ENCODE data around the gene EIF2D. TPM values are rescaled to one million over a fixed set of nuclear protein-coding genes. Genes with fewer than 3 reads are reported as not detected.
A peak's percentile ranks its signal among the peaks of the same experiment; 100 is the strongest.

The EIF2D gene
- total and polyA plus RNA-seq, 7 experiments from 2014 or later: 33.5 to 73.0 (median 53.4) TPM

DNA sequence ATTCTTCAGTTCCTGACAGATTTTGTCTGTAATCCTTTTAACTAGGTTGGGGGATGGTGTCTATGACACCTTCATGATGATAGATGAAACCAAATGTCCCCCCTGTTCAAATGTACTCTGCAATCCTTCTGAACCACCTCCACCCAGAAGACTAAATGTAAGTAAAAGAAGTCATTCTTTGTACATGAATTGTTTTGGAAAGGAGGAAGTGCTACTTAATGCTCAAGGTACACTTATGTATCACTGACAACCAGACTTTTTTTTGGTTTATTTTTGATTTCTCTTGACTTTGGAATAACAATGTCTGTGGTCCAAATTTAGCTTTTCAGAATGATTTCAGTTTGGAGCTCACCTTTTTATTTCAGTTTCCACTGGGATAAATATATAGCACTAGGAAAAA, 25.3 kb upstream of the EIF2D start:
- no peak for DNase-seq
- Histone ChIP-seq H3K27ac (ENCODE audit: low read depth, low read length) (no peak overlapping the region), H3K9me3 (ENCODE audit: control insufficient read depth in 2 of 3, low read length in 3 of 3) (no peaks in the 10 kb centered on the region), H3K4me3 (ENCODE audit: low read length) (no peak overlapping the region), H3K4me1 (ENCODE audit: control insufficient read depth in 2 of 2, insufficient read depth in 2 of 2, low read length in 2 of 2) (peaks cover 8 to 16% of the 10 kb centered on the region in 2 donors), H3K36me3 (ENCODE audit: control insufficient read depth in 2 of 3, insufficient read depth in 3 of 3, low read length in 3 of 3) (no peaks in the 10 kb centered on the region), H3K27me3 (ENCODE audit: control insufficient read depth in 2 of 2, insufficient read depth in 2 of 2, low read length in 2 of 2) (no peaks in the 10 kb centered on the region)
- ATAC-seq: no peak
- ChIA-PET POLR2A (interaction anchor here (0.6 kb wide), 1 partner anchor 196 kb away, joined by 3 read pairs; no protein-coding TSS in a partner anchor), CTCF (interaction anchor here (1.2 to 1.7 kb wide), 2 partner anchors 12 to 27 kb away, joined by 5 to 6 read pairs; no protein-coding TSS in a partner anchor)
- Mint-ChIP-seq H3K4me1 (peaks cover 14 to 29% (median 18%) of the 10 kb centered on the region in 7 donors), H3K36me3 (peaks cover 0 to 5% (median 0%) of the 10 kb centered on the region in 5 donors), H3K9me3 (no peaks in the 10 kb centered on the region), H3K4me3 (no peak overlapping the region), H3K27ac (peak overlapping the region in 1 of 9 donors; percentile 60), H3K27me3 (peaks cover 2 to 7% (median 6%) of the 10 kb centered on the region in 5 donors)
- intact Hi-C loops (cut with micrococcal nuclease): loop anchor here (5.0 to 10.0 kb wide), 2 partner anchors 285 to 1117 kb away; partner anchors contain the start of genes CD46 (in 1 of the 2) and FCMR (in 1 of the 2)

DNA sequence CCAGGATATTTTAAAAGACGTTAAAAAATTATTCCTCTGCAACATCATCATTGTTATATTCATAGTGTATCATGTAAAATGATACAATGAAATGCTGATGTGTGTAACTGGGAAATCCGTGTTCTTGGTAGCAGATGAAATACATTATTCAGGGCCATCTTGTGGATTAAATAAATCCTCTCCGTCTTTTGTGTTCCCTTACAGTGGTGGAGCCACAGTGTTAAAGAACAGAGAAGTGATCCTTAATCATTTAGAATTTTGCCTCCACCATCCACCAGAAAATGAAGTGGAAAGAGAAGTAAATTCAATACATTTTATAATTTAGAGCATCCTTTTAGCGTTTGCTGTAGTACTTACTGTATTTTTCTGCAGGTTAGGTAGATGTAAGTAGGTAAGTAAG, 24.4 kb upstream of the EIF2D start:
- DNase-seq: no peak
- H3K27me3 ChIP-seq (ENCODE audit: control insufficient read depth in 2 of 2, insufficient read depth in 2 of 2, low read length in 2 of 2): no peaks in the 10 kb centered on the region
- ChIA-PET CTCF (interaction anchor here (1.7 kb wide), 1 partner anchor 27 kb away, joined by 6 read pairs; no protein-coding TSS in a partner anchor), POLR2A (no interaction called here)
- H3K27ac ChIP-seq (ENCODE audit: low read depth, low read length): no peak overlapping the region
- Mint-ChIP-seq H3K36me3 (peaks cover 0 to 3% (median 0%) of the 10 kb centered on the region in 5 donors), H3K27ac (no peak overlapping the region), H3K27me3 (peaks cover 7 to 10% (median 8%) of the 10 kb centered on the region in 5 donors), H3K9me3 (no peaks in the 10 kb centered on the region), H3K4me3 (peak overlapping the region in 1 of 10 donors; percentile 21), H3K4me1 (peaks cover 14 to 29% (median 18%) of the 10 kb centered on the region in 7 donors)
- H3K9me3 ChIP-seq (ENCODE audit: control insufficient read depth in 2 of 3, low read length in 3 of 3): no peaks in the 10 kb centered on the region
- peaks cover 8 to 16% of the 10 kb centered on the region in 2 donors for H3K4me1 ChIP-seq (ENCODE audit: control insufficient read depth in 2 of 2, insufficient read depth in 2 of 2, low read length in 2 of 2)
- H3K4me3 ChIP-seq (ENCODE audit: low read length): no peak overlapping the region
- ATAC-seq: no peak
- intact Hi-C loops (cut with micrococcal nuclease): loop anchor here (5.0 to 10.0 kb wide), 2 partner anchors 286 to 1118 kb away; partner anchors contain the start of genes CD46 (in 1 of the 2) and FCMR (in 1 of the 2)
- H3K36me3 ChIP-seq (ENCODE audit: control insufficient read depth in 2 of 3, insufficient read depth in 3 of 3, low read length in 3 of 3): no peaks in the 10 kb centered on the region

DNA sequence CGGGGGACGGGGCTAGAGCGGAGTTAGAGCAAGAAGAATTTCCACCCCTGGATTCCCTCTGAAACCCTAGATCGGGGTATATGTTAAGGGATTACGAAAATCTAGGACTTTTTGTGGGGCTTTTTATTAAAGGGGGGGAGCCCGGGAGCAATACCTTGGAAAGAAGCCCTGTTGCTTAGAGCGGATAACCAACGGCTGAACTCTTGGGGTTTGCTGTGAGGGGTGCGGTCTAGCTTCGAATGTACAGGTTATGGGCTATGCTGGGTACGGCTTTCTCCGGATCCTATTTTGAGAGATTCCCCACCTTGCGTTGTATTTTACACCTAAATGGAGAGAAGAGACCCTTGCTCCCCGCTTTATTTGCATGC, 23.7 kb upstream of the EIF2D start:
- DNase-seq (peak in 2 of 9 donors; percentile 0 to 23), ATAC-seq (no peak)
- peak overlapping the region; percentile 31 for H3K27ac ChIP-seq (ENCODE audit: low read depth, low read length)

DNA sequence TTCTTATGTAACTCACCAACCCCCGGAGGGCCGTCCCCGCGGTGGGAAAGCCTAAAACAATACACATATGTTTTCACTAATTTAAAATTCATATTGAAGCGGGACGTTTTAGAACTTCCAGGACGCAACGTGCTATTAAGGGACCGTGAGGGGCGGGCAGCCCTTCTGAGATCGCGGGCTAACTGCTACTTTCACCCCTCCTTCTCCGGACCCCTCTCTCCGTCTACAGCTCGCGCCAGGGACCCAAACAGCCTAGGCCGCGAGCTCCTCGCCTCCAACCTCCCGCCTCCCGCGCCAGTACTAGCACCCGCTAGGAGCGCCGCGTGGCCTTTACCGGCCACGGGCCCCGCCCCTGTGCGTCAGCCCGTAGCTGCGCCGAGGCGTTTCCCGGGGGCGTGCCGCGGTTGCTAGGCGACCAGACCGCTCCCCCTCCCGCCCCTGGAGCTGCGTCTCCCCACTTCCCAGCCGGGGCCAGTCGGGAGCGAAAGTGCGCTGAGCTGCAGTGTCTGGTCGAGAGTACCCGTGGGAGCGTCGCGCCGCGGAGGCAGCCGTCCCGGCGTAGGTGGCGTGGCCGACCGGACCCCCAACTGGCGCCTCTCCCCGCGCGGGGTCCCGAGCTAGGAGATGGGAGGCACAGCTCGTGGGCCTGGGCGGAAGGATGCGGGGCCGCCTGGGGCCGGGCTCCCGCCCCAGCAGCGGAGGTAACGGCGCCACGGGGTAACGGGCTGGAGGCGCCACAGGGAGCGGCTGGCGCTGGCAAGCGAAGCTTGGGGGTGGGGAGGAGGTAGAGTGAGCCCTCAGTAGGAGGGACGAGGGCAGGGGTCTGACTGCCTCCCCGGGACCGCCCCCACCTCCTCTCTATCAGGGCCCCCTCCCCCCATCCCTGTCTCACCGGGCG, 23.1 kb upstream of the EIF2D start, which contains the start of gene DYRK3:
TSS of gene DYRK3 (plus strand) at position 457 of the 898 bp plus-strand sequence. CDS start at position 625, 168 bp downstream.
- peaks cover 14 to 29% (median 18%) of the 10 kb centered on the region in 7 donors for H3K4me1 Mint-ChIP-seq
- H3K9me3 Mint-ChIP-seq: no peaks in the 10 kb centered on the region
- H3K27me3 Mint-ChIP-seq: peaks cover 7 to 13% (median 9%) of the 10 kb centered on the region in 5 donors
- peak within 1 kb of the TSS; percentile 67 for H3K4me3 ChIP-seq (ENCODE audit: low read length)
- no peaks in the 10 kb centered on the region for H3K36me3 ChIP-seq (ENCODE audit: control insufficient read depth in 2 of 3, insufficient read depth in 3 of 3, low read length in 3 of 3)
- DNase-seq: peak; percentile 71 to 98 (median 80)
- POLR2A ChIA-PET: interaction anchor here (1.7 kb wide), 1 partner anchor 286 kb away, joined by 4 read pairs; the partner anchor contains the start of gene FCMR
- peak; percentile 97 for ATAC-seq
- CTCF ChIA-PET: interaction anchor here (0.7 to 4.2 kb wide), 10 partner anchors 20 to 347 kb away, joined by 3 to 53 read pairs (median 3); partner anchors contain the start of gene MAPKAPK2
- intact Hi-C loops (cut with micrococcal nuclease): loop anchor here (1.0 to 10.0 kb wide), 8 partner anchors 23 to 1119 kb away; partner anchors contain the start of genes EIF2D (in 2 of the 2), CD46 (in 1 of the 2), CD55 (in 1 of the 2) and FCMR (in 1 of the 2)
- no peaks in the 10 kb centered on the region for H3K9me3 ChIP-seq (ENCODE audit: control insufficient read depth in 2 of 3, low read length in 3 of 3)
- H3K4me3 Mint-ChIP-seq: peak within 1 kb of the TSS; percentile 85 to 96 (median 90)
- H3K36me3 Mint-ChIP-seq: peaks cover 0 to 3% (median 0%) of the 10 kb centered on the region in 5 donors
- peak within 1 kb of the TSS; percentile 57 for H3K27ac ChIP-seq (ENCODE audit: low read depth, low read length)
- H3K27ac Mint-ChIP-seq: peak within 1 kb of the TSS; percentile 64 to 93 (median 85)
- H3K27me3 ChIP-seq (ENCODE audit: control insufficient read depth in 2 of 2, insufficient read depth in 2 of 2, low read length in 2 of 2): no peaks in the 10 kb centered on the region
- peaks cover 8 to 16% of the 10 kb centered on the region in 2 donors for H3K4me1 ChIP-seq (ENCODE audit: control insufficient read depth in 2 of 2, insufficient read depth in 2 of 2, low read length in 2 of 2)

More for the DNA sequence above, 23.7 kb upstream of the EIF2D start:
- H3K4me3 ChIP-seq (ENCODE audit: low read length): peak overlapping the region; percentile 67
- POLR2A ChIA-PET: interaction anchor here (1.7 kb wide), 1 partner anchor 286 kb away, joined by 4 read pairs; the partner anchor contains the start of gene FCMR
- CTCF ChIA-PET: interaction anchor here (0.8 to 4.2 kb wide), 3 partner anchors 19 to 29 kb away, joined by 4 to 53 read pairs (median 15); no protein-coding TSS in a partner anchor
- H3K4me1 ChIP-seq (ENCODE audit: control insufficient read depth in 2 of 2, insufficient read depth in 2 of 2, low read length in 2 of 2): peaks cover 8 to 16% of the 10 kb centered on the region in 2 donors
- H3K4me1 Mint-ChIP-seq: peaks cover 14 to 29% (median 18%) of the 10 kb centered on the region in 7 donors
- H3K9me3 Mint-ChIP-seq: no peaks in the 10 kb centered on the region
- H3K4me3 Mint-ChIP-seq: peak overlapping the region; percentile 64 to 90 (median 85)
- H3K36me3 ChIP-seq (ENCODE audit: control insufficient read depth in 2 of 3, insufficient read depth in 3 of 3, low read length in 3 of 3): no peaks in the 10 kb centered on the region
- H3K9me3 ChIP-seq (ENCODE audit: control insufficient read depth in 2 of 3, low read length in 3 of 3): no peaks in the 10 kb centered on the region
- H3K27me3 Mint-ChIP-seq: peaks cover 7 to 13% (median 9%) of the 10 kb centered on the region in 5 donors
- peak overlapping the region in 2 of 9 donors; percentile 44 to 81 for H3K27ac Mint-ChIP-seq
- H3K27me3 ChIP-seq (ENCODE audit: control insufficient read depth in 2 of 2, insufficient read depth in 2 of 2, low read length in 2 of 2): no peaks in the 10 kb centered on the region
- H3K36me3 Mint-ChIP-seq: peaks cover 0 to 3% (median 0%) of the 10 kb centered on the region in 5 donors
- intact Hi-C loops (cut with micrococcal nuclease): loop anchor here (1.0 to 10.0 kb wide), 8 partner anchors 24 to 1119 kb away; partner anchors contain the start of genes EIF2D (in 2 of the 2), CD46 (in 1 of the 2), CD55 (in 1 of the 2) and FCMR (in 1 of the 2)

GRCh38 chr1:206634365-206635079, 22.3 kb upstream of the EIF2D start:
- H3K4me1 Mint-ChIP-seq: peaks cover 14 to 29% (median 18%) of the 10 kb centered on the region in 7 donors
- peaks cover 0 to 2% (median 0%) of the 10 kb centered on the region in 5 donors for H3K36me3 Mint-ChIP-seq
- ChIA-PET CTCF (interaction anchor here (0.7 to 4.2 kb wide), 10 partner anchors 21 to 694 kb away, joined by 3 to 53 read pairs (median 3); partner anchors contain the start of gene MAPKAPK2), POLR2A (interaction anchor here (1.7 kb wide), 1 partner anchor 287 kb away, joined by 4 read pairs; the partner anchor contains the start of gene FCMR)
- no peaks in the 10 kb centered on the region for H3K36me3 ChIP-seq (ENCODE audit: control insufficient read depth in 2 of 3, insufficient read depth in 3 of 3, low read length in 3 of 3)
- H3K27ac Mint-ChIP-seq: peak overlapping the region; percentile 64 to 93 (median 85)
- no peaks in the 10 kb centered on the region for H3K9me3 ChIP-seq (ENCODE audit: control insufficient read depth in 2 of 3, low read length in 3 of 3)
- no peaks in the 10 kb centered on the region for H3K9me3 Mint-ChIP-seq
- H3K4me3 ChIP-seq (ENCODE audit: low read length): peak overlapping the region; percentile 67
- H3K4me3 Mint-ChIP-seq: peak overlapping the region; percentile 85 to 96 (median 90)
- peak; percentile 28 for ATAC-seq
- DNase-seq: peak; percentile 33 to 79 (median 48)
- H3K27me3 Mint-ChIP-seq: peaks cover 7 to 13% (median 9%) of the 10 kb centered on the region in 5 donors
- H3K27ac ChIP-seq (ENCODE audit: low read depth, low read length): peak overlapping the region; percentile 57
- peaks cover 8 to 16% of the 10 kb centered on the region in 2 donors for H3K4me1 ChIP-seq (ENCODE audit: control insufficient read depth in 2 of 2, insufficient read depth in 2 of 2, low read length in 2 of 2)
- intact Hi-C loops (cut with micrococcal nuclease): loop anchor here (1.0 to 10.0 kb wide), 16 partner anchors 22 to 1120 kb away; partner anchors contain the start of genes EIF2D (in 2 of the 2), CD46 (in 1 of the 2), CD55 (in 1 of the 2) and FCMR (in 1 of the 2)
- no peaks in the 10 kb centered on the region for H3K27me3 ChIP-seq (ENCODE audit: control insufficient read depth in 2 of 2, insufficient read depth in 2 of 2, low read length in 2 of 2)
